PFSK-1 (cell line): Measurements from ENCODE around the gene NR1H4.

ENCODE experiments used
- FOXP2 ChIP-seq: optimal IDR thresholded peaks from 2 replicates; pipeline ENCODE3; 2011; ENCODE audit warnings: borderline replicate concordance, control low read depth, inconsistent platforms; ENCODE audit not compliant: insufficient read depth; ENCODE audit errors: extremely low read length, extremely low read depth
- POLR2AphosphoS5 ChIP-seq: IDR thresholded peaks from 2 replicates; pipeline ENCODE4 v1.6.1; 2012; ENCODE audit warnings: low read depth, mild to moderate bottlenecking, control low read depth, low read length, moderate library complexity
- SIN3A ChIP-seq: IDR thresholded peaks from 2 replicates; pipeline ENCODE4 v1.6.1; 2012; ENCODE audit warnings: mild to moderate bottlenecking, low read length, moderate library complexity, borderline replicate concordance; ENCODE audit not compliant: insufficient read depth
- TAF1 ChIP-seq: IDR thresholded peaks from 2 replicates; pipeline ENCODE4 v1.6.1; 2012; ENCODE audit warnings: low read length, control low read depth, borderline replicate concordance; ENCODE audit not compliant: insufficient read depth
- TF ChIP-seq, protein P1 (sequence below), 2 experiments: IDR thresholded peaks; 2 replicates each; pipeline versions ENCODE4 v1.6.1 to v1.8.0; 2011 to 2012; ENCODE audit warnings: low read depth in 2 of 2, low read length in 2 of 2, control low read depth in 1 of 2, inconsistent platforms in 1 of 2, mild to moderate bottlenecking in 1 of 2, moderate library complexity in 1 of 2; ENCODE audit not compliant: insufficient read depth in 1 of 2

The NR1H4 gene

DNA sequence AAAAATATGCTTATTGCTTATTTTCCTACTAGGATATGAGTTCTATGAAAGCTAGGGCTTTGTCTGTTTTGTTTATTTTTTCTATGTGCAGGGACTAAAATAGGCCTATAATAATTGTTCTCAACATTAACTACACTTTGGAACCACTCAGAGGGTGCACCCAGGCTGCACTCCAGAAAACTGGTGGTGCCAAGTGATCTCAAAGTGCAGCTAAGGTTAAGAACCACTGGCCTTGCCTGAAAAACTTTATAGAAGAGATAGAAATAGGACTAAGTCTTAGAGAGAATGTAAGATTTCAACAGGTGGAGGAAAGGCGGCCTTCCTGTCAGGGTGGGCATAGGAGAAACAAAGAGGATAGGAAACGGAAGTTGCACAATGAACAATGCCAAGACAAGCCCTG, 37.7 kb upstream of the NR1H4 start:
- no peak for TF ChIP-seq POLR2AphosphoS5
- no peak for TF ChIP-seq FOXP2
- TF ChIP-seq, protein P1, sequence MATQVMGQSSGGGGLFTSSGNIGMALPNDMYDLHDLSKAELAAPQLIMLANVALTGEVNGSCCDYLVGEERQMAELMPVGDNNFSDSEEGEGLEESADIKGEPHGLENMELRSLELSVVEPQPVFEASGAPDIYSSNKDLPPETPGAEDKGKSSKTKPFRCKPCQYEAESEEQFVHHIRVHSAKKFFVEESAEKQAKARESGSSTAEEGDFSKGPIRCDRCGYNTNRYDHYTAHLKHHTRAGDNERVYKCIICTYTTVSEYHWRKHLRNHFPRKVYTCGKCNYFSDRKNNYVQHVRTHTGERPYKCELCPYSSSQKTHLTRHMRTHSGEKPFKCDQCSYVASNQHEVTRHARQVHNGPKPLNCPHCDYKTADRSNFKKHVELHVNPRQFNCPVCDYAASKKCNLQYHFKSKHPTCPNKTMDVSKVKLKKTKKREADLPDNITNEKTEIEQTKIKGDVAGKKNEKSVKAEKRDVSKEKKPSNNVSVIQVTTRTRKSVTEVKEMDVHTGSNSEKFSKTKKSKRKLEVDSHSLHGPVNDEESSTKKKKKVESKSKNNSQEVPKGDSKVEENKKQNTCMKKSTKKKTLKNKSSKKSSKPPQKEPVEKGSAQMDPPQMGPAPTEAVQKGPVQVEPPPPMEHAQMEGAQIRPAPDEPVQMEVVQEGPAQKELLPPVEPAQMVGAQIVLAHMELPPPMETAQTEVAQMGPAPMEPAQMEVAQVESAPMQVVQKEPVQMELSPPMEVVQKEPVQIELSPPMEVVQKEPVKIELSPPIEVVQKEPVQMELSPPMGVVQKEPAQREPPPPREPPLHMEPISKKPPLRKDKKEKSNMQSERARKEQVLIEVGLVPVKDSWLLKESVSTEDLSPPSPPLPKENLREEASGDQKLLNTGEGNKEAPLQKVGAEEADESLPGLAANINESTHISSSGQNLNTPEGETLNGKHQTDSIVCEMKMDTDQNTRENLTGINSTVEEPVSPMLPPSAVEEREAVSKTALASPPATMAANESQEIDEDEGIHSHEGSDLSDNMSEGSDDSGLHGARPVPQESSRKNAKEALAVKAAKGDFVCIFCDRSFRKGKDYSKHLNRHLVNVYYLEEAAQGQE (IDR thresholded peaks at IDR 0.05; ENCODE audit: insufficient read depth in 1 of 2, low read depth in 2 of 2, low read length in 2 of 2) = no peak
- TF ChIP-seq TAF1 = no peak
- no peak for TF ChIP-seq SIN3A

DNA sequence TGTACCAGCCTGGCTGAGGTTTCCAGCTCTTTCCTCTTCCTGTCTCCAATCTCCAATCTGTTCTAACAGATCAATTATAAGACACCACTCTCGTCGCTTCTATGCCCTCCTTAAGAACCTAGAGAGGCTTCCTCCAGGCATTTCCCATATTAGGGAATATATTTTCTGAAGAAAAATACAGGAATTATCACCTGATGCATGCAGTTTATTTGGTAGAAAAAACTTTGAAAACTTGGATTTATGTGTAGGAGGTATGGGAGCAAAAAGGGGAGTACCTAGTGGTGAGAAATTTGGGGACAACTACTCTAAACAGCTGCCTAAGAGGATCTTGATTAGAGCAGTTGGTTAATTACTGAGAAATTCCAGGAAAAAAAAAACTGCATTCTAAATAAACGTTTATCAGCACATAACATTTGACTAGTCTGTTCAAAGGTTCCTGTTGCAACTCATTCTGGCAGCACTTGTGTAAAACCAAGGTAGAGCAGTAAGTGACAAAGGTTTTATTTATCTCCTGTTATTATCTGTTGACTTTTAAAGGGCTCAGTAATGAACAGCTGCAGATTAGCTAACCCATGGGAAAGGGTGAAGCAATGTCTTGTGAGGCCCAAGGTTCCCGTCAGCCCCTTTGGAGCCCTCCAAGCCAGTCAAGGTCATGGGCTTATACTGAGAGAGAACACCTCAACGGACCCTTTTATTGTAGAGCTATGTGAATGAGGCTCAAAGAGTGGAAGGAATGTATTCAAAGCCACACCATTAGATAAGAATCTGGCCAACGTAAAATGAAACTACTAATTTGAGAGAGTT, 36.4 kb upstream of the NR1H4 start:
- TF ChIP-seq FOXP2 (no peak), POLR2AphosphoS5 (no peak), SIN3A (no peak), TAF1 (no peak)
- TF ChIP-seq, protein P1 (IDR thresholded peaks at IDR 0.05; ENCODE audit: insufficient read depth in 1 of 2, low read depth in 2 of 2, low read length in 2 of 2) = no peak

DNA sequence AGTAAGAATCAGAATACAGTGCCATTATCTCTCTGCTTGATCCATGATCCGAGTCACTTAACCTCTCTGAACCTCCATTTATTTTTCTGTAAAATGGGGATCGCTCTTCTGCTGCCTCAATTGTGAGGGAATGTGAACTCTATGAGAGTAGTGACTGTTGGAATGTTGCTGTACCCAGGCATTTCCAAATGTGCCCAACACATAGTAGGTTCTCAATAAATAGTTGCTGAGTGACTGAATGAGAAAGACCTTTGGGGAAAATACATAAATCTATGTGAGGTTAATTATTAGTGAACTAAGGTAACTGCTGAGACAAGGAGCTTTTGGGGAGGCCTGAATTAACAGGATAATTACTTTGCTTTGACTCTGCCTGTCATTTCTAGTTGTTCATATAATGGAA, 33.9 kb upstream of the NR1H4 start:
- TF ChIP-seq, protein P1 (IDR thresholded peaks at IDR 0.05; ENCODE audit: insufficient read depth in 1 of 2, low read depth in 2 of 2, low read length in 2 of 2) = no peak
- no peak for TF ChIP-seq POLR2AphosphoS5
- TF ChIP-seq SIN3A = no peak
- no peak for TF ChIP-seq FOXP2
- no peak for TF ChIP-seq TAF1

DNA sequence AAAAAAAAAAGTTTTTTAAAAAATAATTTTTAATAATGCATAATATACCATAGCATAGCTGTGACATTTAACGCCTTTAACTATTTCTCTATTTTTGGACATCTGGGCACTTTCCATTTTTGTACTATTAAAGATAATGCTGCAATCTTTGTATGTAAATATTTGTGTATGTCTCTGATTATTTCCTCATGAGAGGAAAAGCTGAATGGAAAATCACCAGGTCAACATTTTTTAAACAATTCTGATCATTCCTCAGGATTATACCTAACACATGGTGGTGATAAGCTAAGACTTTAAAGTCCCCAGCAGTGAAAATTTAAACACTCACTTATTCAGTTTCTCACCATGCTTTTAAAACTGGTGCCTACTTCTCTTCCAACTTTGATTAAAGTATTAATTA, 31.3 kb upstream of the NR1H4 start:
- no peak for TF ChIP-seq POLR2AphosphoS5
- TF ChIP-seq, protein P1 (IDR thresholded peaks at IDR 0.05; ENCODE audit: insufficient read depth in 1 of 2, low read depth in 2 of 2, low read length in 2 of 2) = no peak
- TF ChIP-seq TAF1 = no peak
- TF ChIP-seq SIN3A = no peak
- TF ChIP-seq FOXP2 = no peak

DNA sequence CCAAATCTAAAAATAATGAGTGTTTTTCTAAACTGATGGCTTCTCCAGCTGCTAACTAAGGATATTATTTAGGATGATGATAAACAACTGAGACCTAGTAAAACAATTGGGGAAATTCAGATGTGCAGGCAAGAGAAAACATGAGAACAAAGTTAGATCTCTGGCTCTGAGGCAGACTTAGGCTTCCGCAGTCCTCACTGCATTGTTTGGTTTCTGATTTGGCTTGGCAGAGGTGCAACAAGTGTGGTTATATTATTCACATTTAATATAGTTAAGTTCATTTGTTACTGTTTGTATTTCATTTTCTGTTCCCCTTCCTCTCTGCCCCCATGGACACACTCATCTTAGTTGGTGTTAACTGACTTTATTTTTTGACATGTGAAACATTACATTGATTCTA, 30.2 kb upstream of the NR1H4 start:
- TF ChIP-seq POLR2AphosphoS5 = no peak
- no peak for TF ChIP-seq FOXP2
- no peak for TF ChIP-seq SIN3A
- no peak for TF ChIP-seq TAF1
- TF ChIP-seq, protein P1 (IDR thresholded peaks at IDR 0.05; ENCODE audit: insufficient read depth in 1 of 2, low read depth in 2 of 2, low read length in 2 of 2) = no peak
